H1 (cell line): ENCODE data around the gene GTF2H1. TPM values are rescaled to one million over a fixed set of nuclear protein-coding genes. Genes with fewer than 3 reads are reported as not detected.

Experiments used
- CTCF ChIA-PET: fragments of 300-600 bp; sonication (Branson Sonifier 250); formaldehyde crosslinking; loops from one replicate; lab custom pipeline; 2021; ENCODE audit not compliant: partially characterized antibody; lab: Charles Lee
- POLR2A ChIA-PET: fragments of 300-600 bp; sonication (Branson Sonifier 250); formaldehyde crosslinking; loops from one replicate; lab custom pipeline; 2021; ENCODE audit warnings: inconsistent platforms; ENCODE audit not compliant: partially characterized antibody; lab: Charles Lee
- DNase-seq, 2 experiments: peaks; one replicate each; pipeline versions ENCODE4 v3.0.0 to v3.0.0-alpha.2; 2010 to 2022; ENCODE audit warnings: low spot score in 2 of 2, low read depth in 1 of 2, mixed read lengths in 1 of 2
- FAIRE-seq: peaks from 2 replicates; lab custom pipeline; 2011; peaks lifted over from hg19 to GRCh38; lab: Jason Lieb, UNC
- H2AFZ ChIP-seq: 2 replicates; pipeline ENCODE4 v1.8.1; 2012; ENCODE audit warnings: low read length, inconsistent platforms
- H2AK5ac ChIP-seq: 2 replicates; pipeline ENCODE4 v1.6.1; 2013; ENCODE audit warnings: low read depth, low read length
- H2BK120ac ChIP-seq: replicated peaks from 2 replicates; pipeline ENCODE3; 2013; ENCODE audit warnings: low read depth, low read length, inconsistent platforms
- H2BK12ac ChIP-seq: 2 replicates; pipeline ENCODE4 v1.6.1; 2013; ENCODE audit warnings: low read depth, low read length
- H2BK15ac ChIP-seq: 2 replicates; pipeline ENCODE4 v1.6.1; 2013; ENCODE audit warnings: low read length
- H2BK20ac ChIP-seq: 2 replicates; pipeline ENCODE4 v1.6.1; 2013; ENCODE audit warnings: low read length
- H2BK5ac ChIP-seq: 2 replicates; pipeline ENCODE4 v1.6.1; 2013; ENCODE audit warnings: low read depth, low read length
- H3K14ac ChIP-seq: 2 replicates; pipeline ENCODE4 v1.6.1; 2013; ENCODE audit warnings: inconsistent platforms; ENCODE audit not compliant: insufficient read length
- H3K18ac ChIP-seq: 2 replicates; pipeline ENCODE4 v1.6.1; 2013; ENCODE audit warnings: low read length; ENCODE audit errors: extremely low read depth
- H3K23ac ChIP-seq: 2 replicates; pipeline ENCODE4 v1.6.1; 2013; ENCODE audit warnings: inconsistent platforms; ENCODE audit not compliant: insufficient read length
- H3K23me2 ChIP-seq: 2 replicates; pipeline ENCODE4 v1.6.1; 2013; ENCODE audit warnings: low read depth, low read length
- H3K27ac ChIP-seq: 2 replicates; pipeline ENCODE4 v1.6.1; 2011; ENCODE audit warnings: low read depth, low read length, inconsistent platforms
- H3K27me3 ChIP-seq, 4 experiments: replicated peaks in 1 of 4; 1 replicate in 1 of 4; 2 replicates in 3 of 4; pipeline versions ENCODE4 v1.6.1 to v1.8.1; 2011 to 2013; ENCODE audit warnings: low read length in 3 of 4, mild to moderate bottlenecking in 3 of 4, inconsistent platforms in 2 of 4, mixed read lengths in 2 of 4, moderate library complexity in 1 of 4; ENCODE audit not compliant: control insufficient read depth in 3 of 4, insufficient read depth in 3 of 4; ENCODE audit errors: extremely low read depth in 1 of 4
- H3K36me3 ChIP-seq, 4 experiments: 2 replicates each; pipeline versions ENCODE4 v1.6.1 to v1.8.1; 2011 to 2013; ENCODE audit warnings: mild to moderate bottlenecking in 4 of 4, low read length in 3 of 4, moderate library complexity in 2 of 4, control low read depth in 1 of 4, inconsistent platforms in 1 of 4; ENCODE audit not compliant: insufficient read depth in 4 of 4, control insufficient read depth in 2 of 4
- H3K4ac ChIP-seq: replicated peaks from 2 replicates; pipeline ENCODE3; 2013; ENCODE audit warnings: low read length, low read depth, mixed read lengths, inconsistent platforms; ENCODE audit not compliant: insufficient read length
- H3K4me1 ChIP-seq, 4 experiments: replicated peaks in 1 of 4; 1 replicate in 1 of 4; 2 replicates in 3 of 4; pipeline versions ENCODE4 v1.6.1 to v1.8.1; 2011 to 2013; ENCODE audit warnings: low read length in 3 of 4, inconsistent platforms in 2 of 4, mixed read lengths in 1 of 4; ENCODE audit not compliant: insufficient read depth in 4 of 4, control insufficient read depth in 3 of 4
- H3K4me2 ChIP-seq, 2 experiments: 2 replicates each; pipeline versions ENCODE4 v1.6.1 to v1.8.1; 2011 to 2013; ENCODE audit warnings: low read depth in 2 of 2, low read length in 2 of 2, control low read depth in 1 of 2, inconsistent platforms in 1 of 2, mild to moderate bottlenecking in 1 of 2; ENCODE audit not compliant: insufficient read depth in 1 of 2
- H3K4me3 ChIP-seq, 4 experiments: fragments of 200-600, 300-600 bp in 1 of 4; sonication (generic), shearing (Covaris generic), sonication (Bioruptor Twin) in 1 of 4; 2 replicates each; pipeline versions ENCODE4 v1.5.1 to v1.8.1; 2011 to 2016; ENCODE audit warnings: low read length in 4 of 4, low read depth in 3 of 4, control low read depth in 2 of 4, inconsistent platforms in 2 of 4, mild to moderate bottlenecking in 2 of 4, mixed read lengths in 1 of 4, moderate library complexity in 1 of 4; ENCODE audit not compliant: insufficient read depth in 2 of 4; ENCODE audit errors: extremely low read depth in 1 of 4
- H3K56ac ChIP-seq: replicated peaks from 2 replicates; pipeline ENCODE3; 2013; ENCODE audit warnings: low read depth, mild to moderate bottlenecking, mixed read lengths, low read length, inconsistent platforms; ENCODE audit not compliant: insufficient read length
- H3K79me1 ChIP-seq: 2 replicates; pipeline ENCODE4 v1.6.1; 2013; ENCODE audit warnings: low read depth, low read length, control low read depth
- H3K79me2 ChIP-seq, 2 experiments: 2 replicates each; pipeline versions ENCODE4 v1.6.1 to v1.8.1; 2012 to 2013; ENCODE audit warnings: low read length in 2 of 2, mild to moderate bottlenecking in 2 of 2, inconsistent platforms in 1 of 2; ENCODE audit not compliant: insufficient read depth in 2 of 2, control insufficient read depth in 1 of 2
- H3K9ac ChIP-seq, 4 experiments: replicated peaks in 1 of 4; 1 replicate in 1 of 4; 2 replicates in 3 of 4; pipeline versions ENCODE4 v1.6.1 to v1.8.1; 2011 to 2013; ENCODE audit warnings: low read depth in 3 of 4, low read length in 3 of 4, control low read depth in 2 of 4, mild to moderate bottlenecking in 2 of 4, moderate library complexity in 2 of 4, inconsistent platforms in 1 of 4; ENCODE audit errors: extremely low read depth in 1 of 4
- H3K9me3 ChIP-seq, 2 experiments: 2 replicates each; pipeline versions ENCODE4 v1.6.1 to v1.8.1; 2012 to 2013; ENCODE audit warnings: mild to moderate bottlenecking in 2 of 2, moderate library complexity in 2 of 2, control low read depth in 1 of 2, inconsistent platforms in 1 of 2, low read depth in 1 of 2, low read length in 1 of 2, mixed read lengths in 1 of 2; ENCODE audit not compliant: insufficient read depth in 2 of 2
- H4K20me1 ChIP-seq, 2 experiments: replicated peaks in 1 of 2; 2 replicates each; pipeline versions ENCODE3 to v1.8.1; 2011 to 2013; ENCODE audit warnings: inconsistent platforms in 2 of 2, low read length in 2 of 2, mild to moderate bottlenecking in 1 of 2; ENCODE audit not compliant: insufficient read depth in 2 of 2, control insufficient read depth in 1 of 2
- H4K5ac ChIP-seq: 2 replicates; pipeline ENCODE4 v1.6.1; 2013; ENCODE audit warnings: low read length, low read depth, mixed read lengths, inconsistent platforms; ENCODE audit not compliant: insufficient read length
- H4K8ac ChIP-seq: 2 replicates; pipeline ENCODE4 v1.8.0; 2013; ENCODE audit warnings: mild to moderate bottlenecking, moderate library complexity, low read length, inconsistent platforms; ENCODE audit not compliant: insufficient read depth; ENCODE audit errors: extremely low read depth
- H4K91ac ChIP-seq: replicated peaks from 2 replicates; pipeline ENCODE3; 2013; ENCODE audit warnings: low read length, mixed read lengths, inconsistent platforms; ENCODE audit not compliant: insufficient read length
- ASH2L ChIP-seq: fragments of 200-600, 300-600 bp; sonication (generic); IDR thresholded peaks from one replicate; pipeline ENCODE4 v1.7.1; 2017; ENCODE audit warnings: low read length
- BRCA1 ChIP-seq: IDR thresholded peaks from 2 replicates; pipeline ENCODE4 v1.6.1; 2012; ENCODE audit warnings: low read depth, low read length, improper control_type of control experiment
- EP300 ChIP-seq, 2 experiments: IDR thresholded peaks; 1 replicate in 1 of 2; 2 replicates in 1 of 2; pipeline ENCODE4 v1.6.1; 2011 to 2012; ENCODE audit warnings: low read depth in 2 of 2, low read length in 2 of 2, mild to moderate bottlenecking in 2 of 2, borderline replicate concordance in 1 of 2, inconsistent platforms in 1 of 2, moderate library complexity in 1 of 2
- GTF2F1 ChIP-seq: IDR thresholded peaks from 2 replicates; pipeline ENCODE4 v1.6.1; 2012; ENCODE audit warnings: low read depth, low read length, improper control_type of control experiment, borderline replicate concordance
- JUND ChIP-seq: IDR thresholded peaks from 2 replicates; pipeline ENCODE4 v1.6.1; 2011; ENCODE audit warnings: mild to moderate bottlenecking, improper control_type of control experiment, low read length
- RAD21 ChIP-seq, 2 experiments: IDR thresholded peaks in 1 of 2; conservative IDR thresholded peaks in 1 of 2; 2 replicates each; pipeline ENCODE4 v1.6.1; 2011; ENCODE audit warnings: low read depth in 2 of 2, low read length in 2 of 2, improper control_type of control experiment in 1 of 2, inconsistent platforms in 1 of 2, mild to moderate bottlenecking in 1 of 2, moderate library complexity in 1 of 2
- WGBS, 2 experiments: shearing (Covaris generic) in 1 of 2; methylation state at CpG; one replicate each; pipeline versions ENCODE4 v1.1.6 to v1.1.7; 2013 to 2015; ENCODE audit warnings: low lambda C conversion rate in 2 of 2, mixed read lengths in 2 of 2, inconsistent platforms in 1 of 2, low coverage in 1 of 2, missing lambda C conversion rate in 1 of 2; ENCODE audit not compliant: insufficient replicate concordance in 2 of 2, insufficient coverage in 1 of 2, insufficient read length in 1 of 2; ENCODE audit errors: extremely low coverage in 1 of 2, missing lambda C conversion rate in 1 of 2; 5-methylcytosine and 5-hydroxymethylcytosine counted together
- polyA plus RNA-seq, 7 experiments: library from polyadenylated mRNA; depleted of rRNA in 3 of 7; stranded (reverse) in 5 of 7; unstranded in 2 of 7; fragments of >200 nt in 5 of 7; fragments of 200-250 nt in 2 of 7; gene quantifications; 1 replicate in 5 of 7; 2 replicates in 1 of 7; 4 replicates in 1 of 7; pipeline versions ENCODE4 v1.2.1 to v1.2.3, GENCODE V29; 2011 to 2013; ENCODE audit warnings: missing spikeins in 2 of 7, mixed read lengths in 2 of 7
- total RNA-seq: library from RNA; stranded (reverse); fragmentation: NEBNext Ultra II Directional; extraction: Animal tissue kit (Norgen Biotek cat#: 25700); gene quantifications from 2 replicates; pipeline ENCODE4 v1.2.1, GENCODE V29; 2021

The GTF2H1 gene
- total and polyA plus RNA-seq, 2 of the 8 experiments (the other 6 are each of a cell fraction or from before 2014, with no cell fraction given), result 9.1 to 26.3 TPM

DNA sequence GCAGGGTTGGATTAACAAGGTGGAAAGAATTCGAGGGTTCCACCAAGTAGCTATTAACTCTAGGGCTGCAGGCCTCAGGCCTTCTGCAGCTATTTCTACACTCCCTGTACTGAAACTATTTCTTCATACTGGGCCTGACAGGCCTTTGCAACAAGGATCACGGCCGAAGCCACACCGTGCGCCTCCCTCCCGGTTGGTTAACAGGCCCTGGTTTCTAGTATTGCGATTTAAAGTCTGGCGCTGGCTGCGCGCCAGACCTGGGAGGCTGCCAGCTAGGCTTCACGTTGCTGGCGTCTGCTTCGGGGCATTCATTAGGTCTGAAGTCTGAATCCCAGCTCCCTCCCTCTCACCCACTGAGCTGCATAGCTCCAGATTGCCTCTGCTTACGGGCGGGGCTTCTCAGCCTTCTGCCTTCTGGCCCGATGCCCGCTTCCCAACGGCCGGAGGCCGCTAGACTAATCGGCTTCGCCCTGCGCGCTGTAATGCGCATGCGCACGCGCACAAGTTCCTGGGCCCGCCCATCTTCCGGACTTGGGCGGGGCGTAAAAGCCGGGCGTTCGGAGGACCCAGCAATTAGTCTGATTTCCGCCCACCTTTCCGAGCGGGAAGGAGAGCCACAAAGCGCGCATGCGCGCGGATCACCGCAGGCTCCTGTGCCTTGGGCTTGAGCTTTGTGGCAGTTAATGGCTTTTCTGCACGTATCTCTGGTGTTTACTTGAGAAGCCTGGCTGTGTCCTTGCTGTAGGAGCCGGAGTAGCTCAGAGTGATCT lies 73.6 kb downstream of the GTF2H1 start:
- H3K36me3 ChIP-seq, result peaks cover 15 to 38% (median 31%) of the 10 kb centered on the region in 4 experiments
- peak overlapping the region; percentile 92 for H4K5ac ChIP-seq
- H2BK20ac ChIP-seq, result no peak overlapping the region
- peak; percentile 19 for FAIRE-seq
- no peak overlapping the region; the same call in 1 of the 2 replicates for H2BK12ac ChIP-seq
- peak overlapping the region; percentile 60 for H3K56ac ChIP-seq
- peak overlapping the region; percentile 76 to 87 (median 80) for H3K4me3 ChIP-seq
- H4K20me1 ChIP-seq, result peaks cover 0 to 4% of the 10 kb centered on the region in 2 experiments
- H3K4ac ChIP-seq, result peak overlapping the region; percentile 32
- H3K14ac ChIP-seq, result no peak overlapping the region
- ChIA-PET POLR2A (interaction anchor here (0.6 to 4.4 kb wide), 14 partner anchors 8 to 470 kb away, joined by 3 to 26 read pairs (median 4); partner anchors contain the start of genes GTF2H1, HPS5 and SAAL1), CTCF (interaction anchor here (0.9 to 2.5 kb wide), 8 partner anchors 10 to 330 kb away, joined by 3 to 12 read pairs (median 4); partner anchors contain the start of genes IGSF22 and LDHC)
- DNase-seq, result peak; percentile 98 to 99
- 0 out of 2 replicates have a peak overlapping the region, but pooled peaks have one; percentile 45 for H3K27ac ChIP-seq
- H4K91ac ChIP-seq, result peak overlapping the region; percentile 76
- peak overlapping the region; percentile 51; the same call in 1 of the 2 replicates for H3K18ac ChIP-seq
- H3K27me3 ChIP-seq, result peaks cover 0 to 4% (median 0%) of the 10 kb centered on the region in 4 experiments; a peak in 2 of 7 replicates
- peaks cover 0 to 33% of the 10 kb centered on the region in 2 experiments; a peak in 2 of 4 replicates for H3K79me2 ChIP-seq
- peaks cover 2% of the 10 kb centered on the region; the same call in 1 of the 2 replicates for H3K79me1 ChIP-seq
- H2BK120ac ChIP-seq, result no peak overlapping the region
- H4K8ac ChIP-seq, result peak overlapping the region; percentile 75; the same call in 1 of the 2 replicates
- WGBS, 2 experiments, result 2% methylated on average over 44 of the region's 46 CpGs; no CpG with 5 or more reads in 1 of the 2 experiments
- peak overlapping the region; percentile 92 to 96 for H3K4me2 ChIP-seq
- no peaks in the 10 kb centered on the region for H3K9me3 ChIP-seq
- 0 out of 2 replicates have a peak overlapping the region, but pooled peaks have one; percentile 17 for H2AK5ac ChIP-seq
- no peak overlapping the region for H2BK15ac ChIP-seq
- peak overlapping the region; percentile 61; the same call in 1 of the 2 replicates for H2BK5ac ChIP-seq
- H3K9ac ChIP-seq, result peak overlapping the region; percentile 64 to 84 (median 70)
- H2AFZ ChIP-seq, result peak overlapping the region; percentile 84
- H3K4me1 ChIP-seq, result peaks cover 3 to 6% (median 5%) of the 10 kb centered on the region in 4 experiments; a peak in 6 of 7 replicates
- peaks cover 11% of the 10 kb centered on the region for H3K23me2 ChIP-seq
- H3K23ac ChIP-seq, result no peak overlapping the region
- TF ChIP-seq RAD21 (IDR thresholded peaks at IDR 0.05 in 1 of 2, conservative IDR thresholded peaks at IDR 0.05 in 1 of 2; ENCODE audit: low read depth in 2 of 2, low read length in 2 of 2) (no peak), BRCA1 (no peak), GTF2F1 (no peak), JUND (no peak), ASH2L (peak; percentile 88), EP300 (IDR thresholded peaks at IDR 0.05; ENCODE audit: borderline replicate concordance in 1 of 2, low read depth in 2 of 2, low read length in 2 of 2) (no peak)
